Mammary epithelial cell (primary cell): ENCODE data around the gene FMNL2.

Source experiments
- EZH2 ChIP-seq: IDR thresholded peaks from 2 replicates; pipeline ENCODE4 v1.6.1; 2012; ENCODE audit warnings: low read length, inconsistent platforms, borderline replicate concordance
- TF ChIP-seq, protein P1 (sequence below), 2 donors: IDR thresholded peaks in 1 of 2; conservative IDR thresholded peaks in 1 of 2; 2 replicates each; pipeline ENCODE4 v1.5.1; 2011 to 2012; ENCODE audit warnings: inconsistent platforms in 2 of 2, low read length in 2 of 2, mild to moderate bottlenecking in 2 of 2, control low read depth in 1 of 2, low read depth in 1 of 2; ENCODE audit not compliant: insufficient read depth in 1 of 2; ENCODE audit errors: extremely low read depth in 1 of 2

DNA sequence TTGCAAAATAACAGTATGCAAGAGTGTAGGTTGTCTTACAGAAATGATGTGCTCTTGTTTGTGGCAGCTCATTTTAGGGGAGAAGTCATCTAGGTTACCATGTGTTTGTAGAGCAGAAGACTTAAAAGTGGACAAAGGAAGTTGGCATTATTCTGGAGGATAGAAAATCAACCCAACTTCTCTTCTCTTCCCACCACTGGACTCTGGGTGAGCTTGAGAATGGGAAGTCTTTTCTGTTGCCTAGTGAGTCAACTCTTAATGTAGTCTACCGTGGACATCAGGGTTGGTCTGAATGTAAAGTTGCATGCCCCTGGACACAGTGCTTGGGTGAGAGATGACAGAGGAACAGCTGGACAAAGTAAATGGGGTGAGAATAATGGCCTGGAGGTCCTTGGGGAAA is 98.3 kb downstream of the FMNL2 start:
- TF ChIP-seq, protein P1, sequence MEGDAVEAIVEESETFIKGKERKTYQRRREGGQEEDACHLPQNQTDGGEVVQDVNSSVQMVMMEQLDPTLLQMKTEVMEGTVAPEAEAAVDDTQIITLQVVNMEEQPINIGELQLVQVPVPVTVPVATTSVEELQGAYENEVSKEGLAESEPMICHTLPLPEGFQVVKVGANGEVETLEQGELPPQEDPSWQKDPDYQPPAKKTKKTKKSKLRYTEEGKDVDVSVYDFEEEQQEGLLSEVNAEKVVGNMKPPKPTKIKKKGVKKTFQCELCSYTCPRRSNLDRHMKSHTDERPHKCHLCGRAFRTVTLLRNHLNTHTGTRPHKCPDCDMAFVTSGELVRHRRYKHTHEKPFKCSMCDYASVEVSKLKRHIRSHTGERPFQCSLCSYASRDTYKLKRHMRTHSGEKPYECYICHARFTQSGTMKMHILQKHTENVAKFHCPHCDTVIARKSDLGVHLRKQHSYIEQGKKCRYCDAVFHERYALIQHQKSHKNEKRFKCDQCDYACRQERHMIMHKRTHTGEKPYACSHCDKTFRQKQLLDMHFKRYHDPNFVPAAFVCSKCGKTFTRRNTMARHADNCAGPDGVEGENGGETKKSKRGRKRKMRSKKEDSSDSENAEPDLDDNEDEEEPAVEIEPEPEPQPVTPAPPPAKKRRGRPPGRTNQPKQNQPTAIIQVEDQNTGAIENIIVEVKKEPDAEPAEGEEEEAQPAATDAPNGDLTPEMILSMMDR (conservative IDR thresholded peaks at IDR 0.05 in 1 of 2, IDR thresholded peaks at IDR 0.05 in 1 of 2; ENCODE audit: extremely low read depth in 1 of 2, insufficient read depth in 1 of 2, low read depth in 1 of 2, low read length in 2 of 2): no peak
- TF ChIP-seq EZH2: no peak
